ENCODE data around the gene SPRED2.

SPRED2 gene

DNA sequence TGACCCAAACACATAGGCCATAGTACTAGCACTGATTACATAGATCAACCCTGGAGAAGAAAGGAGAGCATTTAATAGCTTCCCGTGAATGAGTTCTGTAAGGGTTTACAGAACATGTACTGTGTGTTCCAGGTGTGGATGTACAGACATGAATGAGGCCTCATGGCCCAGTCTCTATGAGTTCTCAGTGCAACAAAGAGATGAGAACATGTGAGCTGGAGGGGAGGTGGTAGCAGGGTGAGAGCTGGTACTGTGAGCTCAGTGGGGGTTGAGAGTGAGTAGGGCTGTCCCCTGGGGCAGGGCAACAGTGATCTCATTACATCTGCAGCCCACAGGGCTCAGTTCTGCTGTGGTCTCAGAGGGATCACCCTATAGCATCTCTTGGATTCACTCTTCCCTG lies 42.6 kb upstream of the SPRED2 start:
- CTCF ChIA-PET = no interaction called here

DNA sequence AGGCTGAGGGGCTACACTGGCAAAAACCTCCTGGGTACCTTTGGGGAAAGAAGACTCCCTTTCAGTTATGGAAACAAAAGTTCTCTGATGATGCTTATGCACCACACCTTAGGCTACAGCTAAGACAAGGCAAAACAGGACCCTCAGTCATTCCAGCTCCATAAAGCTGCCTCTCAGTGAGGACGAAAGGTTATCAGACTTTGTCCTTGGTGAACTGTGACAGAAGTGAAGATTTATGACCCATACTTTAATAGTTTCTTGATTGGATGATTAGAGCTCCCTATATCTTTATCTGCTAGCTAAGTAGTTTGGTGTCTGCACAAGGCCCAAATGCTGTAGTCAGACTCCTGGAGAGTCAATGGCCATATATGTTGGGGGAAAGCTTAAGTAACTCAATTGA lies 40.6 kb upstream of the SPRED2 start:
- DNase-seq = no peak
- no peak overlapping the region for H3K4me3 ChIP-seq (ENCODE audit: control insufficient read depth in 1 of 7, extremely low read depth in 1 of 7, insufficient read depth in 4 of 7, low read depth in 2 of 7, low read length in 6 of 7)
- no peaks in the 10 kb centered on the region for H3K27me3 ChIP-seq (replicated peaks in 2 of 5; ENCODE audit: control insufficient read depth in 4 of 5, insufficient read depth in 5 of 5, low read length in 4 of 5)
- WGBS (ENCODE audit: insufficient coverage) = 100% methylated on average over 1 of the region's 1 CpG
- no peaks in the 10 kb centered on the region for H3K36me3 ChIP-seq (ENCODE audit: control insufficient read depth in 4 of 4, insufficient read depth in 4 of 4, low read length in 3 of 4)
- ChIA-PET CTCF (interaction anchor here (1.5 kb wide), 1 partner anchor 13 kb away, joined by 3 read pairs; no protein-coding TSS in a partner anchor), POLR2A (no interaction called here)
- peaks cover 0 to 12% (median 0%) of the 10 kb centered on the region in 5 experiments for H3K9me3 ChIP-seq (ENCODE audit: control extremely low read depth in 1 of 5, control insufficient read depth in 4 of 5, insufficient read depth in 2 of 5, low read depth in 1 of 5, low read length in 4 of 5)
- H3K27ac ChIP-seq (ENCODE audit: insufficient read depth in 1 of 2, low read depth in 1 of 2, low read length in 2 of 2, poor library complexity in 1 of 2, severe bottlenecking in 2 of 2) = no peak overlapping the region
- peaks cover 0 to 2% (median 0%) of the 10 kb centered on the region in 4 experiments for H3K4me1 ChIP-seq (ENCODE audit: control extremely low read depth in 1 of 4, control insufficient read depth in 4 of 4, insufficient read depth in 4 of 4, low read length in 3 of 4)

More for the DNA sequence above, 42.6 kb upstream of the SPRED2 start:
- DNase-seq = no peak
- Histone ChIP-seq H3K36me3 (ENCODE audit: control insufficient read depth in 4 of 4, insufficient read depth in 4 of 4, low read length in 3 of 4) (no peaks in the 10 kb centered on the region), H3K27ac (ENCODE audit: insufficient read depth in 1 of 2, low read depth in 1 of 2, low read length in 2 of 2, poor library complexity in 1 of 2, severe bottlenecking in 2 of 2) (no peak overlapping the region), H3K4me3 (ENCODE audit: control insufficient read depth in 1 of 7, extremely low read depth in 1 of 7, insufficient read depth in 4 of 7, low read depth in 2 of 7, low read length in 6 of 7) (no peak overlapping the region), H3K9me3 (ENCODE audit: control extremely low read depth in 1 of 5, control insufficient read depth in 4 of 5, insufficient read depth in 2 of 5, low read depth in 1 of 5, low read length in 4 of 5) (peaks cover 0 to 12% (median 0%) of the 10 kb centered on the region in 5 experiments), H3K4me1 (ENCODE audit: control extremely low read depth in 1 of 4, control insufficient read depth in 4 of 4, insufficient read depth in 4 of 4, low read length in 3 of 4) (no peaks in the 10 kb centered on the region), H3K27me3 (replicated peaks in 2 of 5; ENCODE audit: control insufficient read depth in 4 of 5, insufficient read depth in 5 of 5, low read length in 4 of 5) (no peaks in the 10 kb centered on the region)
- POLR2A ChIA-PET = no interaction called here
- no CpG with 5 or more reads among the region's 1 CpG for WGBS (ENCODE audit: insufficient coverage)

DNA sequence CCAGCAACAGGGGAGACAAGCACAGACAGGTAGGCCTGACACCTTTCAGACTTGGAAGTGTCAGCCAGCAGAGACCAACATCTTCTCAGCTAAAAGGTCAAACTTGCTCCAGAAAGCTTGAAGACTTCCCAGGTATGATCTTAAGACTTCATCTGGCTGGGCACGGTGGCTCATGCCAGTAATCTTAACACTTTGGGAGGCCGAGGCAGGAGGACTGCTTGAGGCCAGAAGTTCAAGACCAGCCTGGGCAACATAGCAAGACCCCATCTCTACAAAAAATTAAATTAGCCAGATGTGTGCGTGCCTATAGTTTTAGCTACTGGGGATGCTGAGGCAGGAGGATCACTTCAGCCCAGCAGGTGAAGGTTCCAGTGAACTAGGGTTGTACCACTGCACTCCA lies 39.0 kb upstream of the SPRED2 start:
- WGBS (ENCODE audit: insufficient coverage) = 100% methylated on average over 2 of the region's 3 CpGs
- Histone ChIP-seq H3K27ac (ENCODE audit: insufficient read depth in 1 of 2, low read depth in 1 of 2, low read length in 2 of 2, poor library complexity in 1 of 2, severe bottlenecking in 2 of 2) (no peak overlapping the region), H3K9me3 (ENCODE audit: control extremely low read depth in 1 of 5, control insufficient read depth in 4 of 5, insufficient read depth in 2 of 5, low read depth in 1 of 5, low read length in 4 of 5) (peaks cover 0 to 9% (median 0%) of the 10 kb centered on the region in 5 experiments), H3K27me3 (replicated peaks in 2 of 5; ENCODE audit: control insufficient read depth in 4 of 5, insufficient read depth in 5 of 5, low read length in 4 of 5) (no peaks in the 10 kb centered on the region), H3K36me3 (ENCODE audit: control insufficient read depth in 4 of 4, insufficient read depth in 4 of 4, low read length in 3 of 4) (no peaks in the 10 kb centered on the region), H3K4me1 (ENCODE audit: control extremely low read depth in 1 of 4, control insufficient read depth in 4 of 4, insufficient read depth in 4 of 4, low read length in 3 of 4) (peaks cover 0 to 2% (median 0%) of the 10 kb centered on the region in 4 experiments), H3K4me3 (ENCODE audit: control insufficient read depth in 1 of 7, extremely low read depth in 1 of 7, insufficient read depth in 4 of 7, low read depth in 2 of 7, low read length in 6 of 7) (no peak overlapping the region)
- ChIA-PET CTCF (no interaction called here), POLR2A (no interaction called here)
- DNase-seq = no peak

DNA sequence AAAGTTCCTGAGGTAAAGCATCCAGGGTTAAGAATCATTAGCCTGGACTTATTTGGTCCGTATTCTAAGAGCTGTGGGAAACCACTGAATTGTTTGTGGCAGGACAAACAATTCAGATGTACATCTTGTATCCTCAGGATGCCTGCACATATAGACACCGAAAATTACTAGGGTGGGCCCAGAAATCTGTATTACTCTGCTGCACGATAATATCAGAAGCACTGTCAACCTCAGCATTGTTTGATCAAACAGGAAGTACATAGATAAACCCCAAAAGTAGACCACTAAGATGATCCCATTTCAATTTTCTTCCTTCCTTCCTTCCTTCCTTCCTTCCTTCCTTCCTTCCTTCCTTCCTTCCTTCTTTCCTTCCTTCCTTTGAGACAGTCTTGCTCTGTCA lies 34.2 kb upstream of the SPRED2 start:
- Histone ChIP-seq H3K9me3 (ENCODE audit: control extremely low read depth in 1 of 5, control insufficient read depth in 4 of 5, insufficient read depth in 2 of 5, low read depth in 1 of 5, low read length in 4 of 5) (no peaks in the 10 kb centered on the region), H3K27me3 (replicated peaks in 2 of 5; ENCODE audit: control insufficient read depth in 4 of 5, insufficient read depth in 5 of 5, low read length in 4 of 5) (no peaks in the 10 kb centered on the region), H3K4me1 (ENCODE audit: control extremely low read depth in 1 of 4, control insufficient read depth in 4 of 4, insufficient read depth in 4 of 4, low read length in 3 of 4) (peaks cover 0 to 2% (median 0%) of the 10 kb centered on the region in 4 experiments), H3K36me3 (ENCODE audit: control insufficient read depth in 4 of 4, insufficient read depth in 4 of 4, low read length in 3 of 4) (no peaks in the 10 kb centered on the region), H3K4me3 (ENCODE audit: control insufficient read depth in 1 of 7, extremely low read depth in 1 of 7, insufficient read depth in 4 of 7, low read depth in 2 of 7, low read length in 6 of 7) (no peak overlapping the region), H3K27ac (ENCODE audit: insufficient read depth in 1 of 2, low read depth in 1 of 2, low read length in 2 of 2, poor library complexity in 1 of 2, severe bottlenecking in 2 of 2) (no peak overlapping the region)
- no peak for DNase-seq
- ChIA-PET POLR2A (no interaction called here), CTCF (no interaction called here)
- WGBS (ENCODE audit: insufficient coverage) = 93% methylated on average over 3 of the region's 3 CpGs

DNA sequence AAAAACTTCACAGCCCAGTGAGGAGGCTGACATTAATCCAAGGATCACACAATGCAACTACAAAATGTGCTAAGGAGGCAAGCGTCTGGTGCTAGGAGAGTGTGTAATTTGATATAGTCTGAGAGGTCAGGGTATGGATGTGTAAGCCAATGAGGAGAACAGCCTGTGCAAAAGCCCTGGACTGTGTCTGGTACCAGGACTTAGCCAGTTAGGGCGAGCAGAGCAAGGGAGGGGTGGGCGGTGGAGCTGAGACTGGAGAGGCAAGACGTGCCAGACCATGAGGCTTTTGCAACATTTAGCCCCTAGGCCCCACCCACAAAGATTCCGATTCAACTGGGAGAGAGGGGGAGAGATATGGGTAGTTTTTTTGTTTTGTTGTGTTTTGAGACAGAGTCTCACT lies 33.5 kb upstream of the SPRED2 start:
- DNase-seq = no peak
- Histone ChIP-seq H3K27ac (ENCODE audit: insufficient read depth in 1 of 2, low read depth in 1 of 2, low read length in 2 of 2, poor library complexity in 1 of 2, severe bottlenecking in 2 of 2) (no peak overlapping the region), H3K9me3 (ENCODE audit: control extremely low read depth in 1 of 5, control insufficient read depth in 4 of 5, insufficient read depth in 2 of 5, low read depth in 1 of 5, low read length in 4 of 5) (no peaks in the 10 kb centered on the region), H3K36me3 (ENCODE audit: control insufficient read depth in 4 of 4, insufficient read depth in 4 of 4, low read length in 3 of 4) (no peaks in the 10 kb centered on the region), H3K4me1 (ENCODE audit: control extremely low read depth in 1 of 4, control insufficient read depth in 4 of 4, insufficient read depth in 4 of 4, low read length in 3 of 4) (peaks cover 0 to 2% (median 0%) of the 10 kb centered on the region in 4 experiments), H3K27me3 (replicated peaks in 2 of 5; ENCODE audit: control insufficient read depth in 4 of 5, insufficient read depth in 5 of 5, low read length in 4 of 5) (no peaks in the 10 kb centered on the region), H3K4me3 (ENCODE audit: control insufficient read depth in 1 of 7, extremely low read depth in 1 of 7, insufficient read depth in 4 of 7, low read depth in 2 of 7, low read length in 6 of 7) (no peak overlapping the region)
- ChIA-PET CTCF (no interaction called here), POLR2A (no interaction called here)
- 100% methylated on average over 3 of the region's 5 CpGs for WGBS (ENCODE audit: insufficient coverage)

DNA sequence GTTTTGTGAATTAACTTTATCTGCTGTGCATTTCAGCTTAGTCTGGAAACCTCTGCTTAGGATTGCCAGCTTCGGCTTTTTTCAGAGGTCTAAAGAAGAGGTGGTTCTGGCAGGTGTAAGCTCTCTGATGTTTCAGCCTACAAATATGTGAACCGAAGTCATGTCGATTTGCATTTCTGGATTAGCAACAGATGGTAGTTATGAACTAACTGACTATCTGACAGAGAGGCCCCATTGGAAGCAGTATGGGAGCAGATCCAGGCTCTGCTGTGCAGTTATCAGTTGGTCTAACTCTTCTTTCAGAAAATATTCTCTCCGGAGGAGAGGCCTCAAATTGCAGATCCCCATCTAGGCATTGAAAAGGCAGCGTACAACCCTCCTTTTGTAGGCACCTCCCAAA lies 32.7 kb upstream of the SPRED2 start:
- Histone ChIP-seq H3K9me3 (ENCODE audit: control extremely low read depth in 1 of 5, control insufficient read depth in 4 of 5, insufficient read depth in 2 of 5, low read depth in 1 of 5, low read length in 4 of 5) (no peaks in the 10 kb centered on the region), H3K36me3 (ENCODE audit: control insufficient read depth in 4 of 4, insufficient read depth in 4 of 4, low read length in 3 of 4) (no peaks in the 10 kb centered on the region), H3K4me3 (ENCODE audit: control insufficient read depth in 1 of 7, extremely low read depth in 1 of 7, insufficient read depth in 4 of 7, low read depth in 2 of 7, low read length in 6 of 7) (no peak overlapping the region), H3K4me1 (ENCODE audit: control extremely low read depth in 1 of 4, control insufficient read depth in 4 of 4, insufficient read depth in 4 of 4, low read length in 3 of 4) (peaks cover 0 to 2% (median 0%) of the 10 kb centered on the region in 4 experiments), H3K27me3 (replicated peaks in 2 of 5; ENCODE audit: control insufficient read depth in 4 of 5, insufficient read depth in 5 of 5, low read length in 4 of 5) (no peaks in the 10 kb centered on the region), H3K27ac (ENCODE audit: insufficient read depth in 1 of 2, low read depth in 1 of 2, low read length in 2 of 2, poor library complexity in 1 of 2, severe bottlenecking in 2 of 2) (no peak overlapping the region)
- ChIA-PET POLR2A (no interaction called here), CTCF (no interaction called here)
- DNase-seq = no peak
- 100% methylated on average over 4 of the region's 5 CpGs for WGBS (ENCODE audit: insufficient coverage)

DNA sequence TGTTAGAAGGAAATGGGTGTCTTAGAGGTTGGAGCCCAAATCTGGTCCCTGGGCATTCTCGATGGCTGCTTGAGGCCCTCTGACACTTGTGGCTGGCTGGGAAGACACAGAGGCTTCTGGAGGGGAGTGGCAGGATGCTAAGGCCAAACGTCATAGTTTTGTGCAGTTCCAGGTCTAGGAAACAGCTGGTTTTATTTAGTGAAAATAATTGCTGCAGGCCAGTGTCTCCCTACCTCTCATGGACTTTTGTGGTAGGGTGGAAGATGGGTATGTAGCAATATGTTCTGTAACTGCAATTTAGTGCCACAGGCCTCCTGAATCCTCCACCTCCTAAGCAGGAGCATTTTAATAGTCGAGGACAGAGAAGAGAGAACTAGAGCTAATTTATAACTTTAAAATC lies 32.2 kb upstream of the SPRED2 start:
- Histone ChIP-seq H3K27ac (ENCODE audit: insufficient read depth in 1 of 2, low read depth in 1 of 2, low read length in 2 of 2, poor library complexity in 1 of 2, severe bottlenecking in 2 of 2) (no peak overlapping the region), H3K36me3 (ENCODE audit: control insufficient read depth in 4 of 4, insufficient read depth in 4 of 4, low read length in 3 of 4) (no peaks in the 10 kb centered on the region), H3K27me3 (replicated peaks in 2 of 5; ENCODE audit: control insufficient read depth in 4 of 5, insufficient read depth in 5 of 5, low read length in 4 of 5) (no peaks in the 10 kb centered on the region), H3K4me1 (ENCODE audit: control extremely low read depth in 1 of 4, control insufficient read depth in 4 of 4, insufficient read depth in 4 of 4, low read length in 3 of 4) (peaks cover 0 to 2% (median 0%) of the 10 kb centered on the region in 4 experiments), H3K9me3 (ENCODE audit: control extremely low read depth in 1 of 5, control insufficient read depth in 4 of 5, insufficient read depth in 2 of 5, low read depth in 1 of 5, low read length in 4 of 5) (no peaks in the 10 kb centered on the region), H3K4me3 (ENCODE audit: control insufficient read depth in 1 of 7, extremely low read depth in 1 of 7, insufficient read depth in 4 of 7, low read depth in 2 of 7, low read length in 6 of 7) (no peak overlapping the region)
- ChIA-PET POLR2A (no interaction called here), CTCF (no interaction called here)
- WGBS (ENCODE audit: insufficient coverage) = 67% methylated on average over 3 of the region's 3 CpGs
- DNase-seq = no peak

Data from common myeloid progenitor, CD34-positive (primary cell).